Astrocyte (in vitro differentiated cells and primary cell): Measurements from ENCODE around the gene ZNF234. TPM values are rescaled to one million over a fixed set of nuclear protein-coding genes. Genes with fewer than 3 reads are reported as not detected.

Source experiments
- DNase-seq: peaks from one replicate; pipeline ENCODE4 v3.0.0-alpha.2; 2010; ENCODE audit warnings: low read depth
- FAIRE-seq: peaks from 2 replicates; lab custom pipeline; 2011; peaks lifted over from hg19 to GRCh38; lab: Jason Lieb, UNC
- H2AFZ ChIP-seq: 2 replicates; pipeline ENCODE4 v1.6.0; 2012; ENCODE audit warnings: low read depth, low read length, inconsistent platforms
- H3K27ac ChIP-seq: 2 replicates; pipeline ENCODE4 v1.5.1; 2011; ENCODE audit warnings: low read depth, low read length, inconsistent platforms
- H3K27me3 ChIP-seq: 2 replicates; pipeline ENCODE4 v1.6.0; 2011; ENCODE audit warnings: low read length, inconsistent platforms; ENCODE audit not compliant: insufficient read depth
- H3K36me3 ChIP-seq: 2 replicates; pipeline ENCODE4 v1.5.1; 2011; ENCODE audit warnings: low read length, inconsistent platforms; ENCODE audit not compliant: insufficient read depth
- H3K4me1 ChIP-seq: 2 replicates; pipeline ENCODE4 v1.5.1; 2011; ENCODE audit warnings: low read length, inconsistent platforms; ENCODE audit not compliant: insufficient read depth
- H3K4me2 ChIP-seq: 2 replicates; pipeline ENCODE4 v1.6.0; 2012; ENCODE audit warnings: low read length, inconsistent platforms
- H3K4me3 ChIP-seq: 2 replicates; pipeline ENCODE4 v1.5.1; 2011; ENCODE audit warnings: low read depth, mild to moderate bottlenecking, low read length, inconsistent platforms; ENCODE audit not compliant: insufficient read depth
- H3K79me2 ChIP-seq: 2 replicates; pipeline ENCODE4 v1.6.0; 2012; ENCODE audit warnings: mild to moderate bottlenecking, low read length, inconsistent platforms; ENCODE audit not compliant: insufficient read depth
- H3K9ac ChIP-seq: 2 replicates; pipeline ENCODE4 v1.6.0; 2012; ENCODE audit warnings: mild to moderate bottlenecking, low read length, inconsistent platforms
- H3K9me3 ChIP-seq: 2 replicates; pipeline ENCODE4 v1.5.1; 2012; ENCODE audit warnings: low read depth, mild to moderate bottlenecking, low read length, inconsistent platforms; ENCODE audit not compliant: insufficient read depth
- H4K20me1 ChIP-seq: 2 replicates; pipeline ENCODE4 v1.6.0; 2012; ENCODE audit warnings: low read length, inconsistent platforms; ENCODE audit not compliant: insufficient read depth
- H3K27ac Mint-ChIP-seq: one replicate; pipeline ENCODE4 v1.8.0; 2021; ENCODE audit warnings: mild to moderate bottlenecking, mixed read lengths; ENCODE audit not compliant: unreplicated experiment
- H3K27me3 Mint-ChIP-seq: one replicate; pipeline ENCODE4 v1.8.0; 2021; ENCODE audit warnings: low read depth, mixed read lengths; ENCODE audit not compliant: unreplicated experiment
- H3K36me3 Mint-ChIP-seq: one replicate; pipeline ENCODE4 v1.8.0; 2021; ENCODE audit warnings: low read depth, mixed read lengths; ENCODE audit not compliant: unreplicated experiment
- H3K4me1 Mint-ChIP-seq: one replicate; pipeline ENCODE4 v1.8.0; 2021; ENCODE audit warnings: low read depth, mixed read lengths; ENCODE audit not compliant: unreplicated experiment
- H3K4me3 Mint-ChIP-seq: one replicate; pipeline ENCODE4 v1.8.0; 2021; ENCODE audit warnings: mild to moderate bottlenecking, moderate library complexity, mixed read lengths; ENCODE audit not compliant: unreplicated experiment
- H3K9me3 Mint-ChIP-seq: one replicate; pipeline ENCODE4 v1.8.0; 2021; ENCODE audit warnings: mild to moderate bottlenecking, mixed read lengths; ENCODE audit not compliant: unreplicated experiment
- EZH2 ChIP-seq: IDR thresholded peaks from 2 replicates; pipeline ENCODE4 v1.6.1; 2012; ENCODE audit warnings: mild to moderate bottlenecking, low read length, inconsistent platforms; ENCODE audit not compliant: insufficient read depth
- total RNA-seq: library from RNA; stranded (reverse); gene quantifications from 2 replicates; pipeline ENCODE4 v1.2.1, GENCODE V29; 2021
- TF ChIP-seq, protein P1 (sequence below): IDR thresholded peaks from 2 replicates; pipeline ENCODE4 v1.5.1; 2011; ENCODE audit warnings: low read depth, mild to moderate bottlenecking, inconsistent platforms, low read length, moderate library complexity; ENCODE audit not compliant: insufficient read depth

The ZNF234 gene
- total RNA-seq, 1 donor from 2014 or later, result 11.6 TPM

- Histone ChIP-seq H3K27ac (peak overlapping the region; percentile 61), H3K4me2 (peak overlapping the region; percentile 85), H3K36me3 (peaks cover 10% of the 10 kb centered on the region), H4K20me1 (no peaks in the 10 kb centered on the region), H3K4me1 (peaks cover 5% of the 10 kb centered on the region), H3K9ac (peak overlapping the region; percentile 89), H3K27me3 (no peaks in the 10 kb centered on the region), H3K79me2 (peaks cover 19% of the 10 kb centered on the region), H3K9me3 (peaks cover 21% of the 10 kb centered on the region), H3K4me3 (peak overlapping the region; percentile 82), H2AFZ (peak overlapping the region; percentile 55)
- Mint-ChIP-seq H3K9me3 (peaks cover 14% of the 10 kb centered on the region), H3K36me3 (peaks cover 16% of the 10 kb centered on the region), H3K27me3 (no peaks in the 10 kb centered on the region), H3K4me1 (peaks cover 4% of the 10 kb centered on the region), H3K4me3 (peak overlapping the region; percentile 100), H3K27ac (peak overlapping the region; percentile 92)
- FAIRE-seq, result no peak
- peak; percentile 93 for DNase-seq
- TF ChIP-seq EZH2, result no peak
- TF ChIP-seq, protein P1, sequence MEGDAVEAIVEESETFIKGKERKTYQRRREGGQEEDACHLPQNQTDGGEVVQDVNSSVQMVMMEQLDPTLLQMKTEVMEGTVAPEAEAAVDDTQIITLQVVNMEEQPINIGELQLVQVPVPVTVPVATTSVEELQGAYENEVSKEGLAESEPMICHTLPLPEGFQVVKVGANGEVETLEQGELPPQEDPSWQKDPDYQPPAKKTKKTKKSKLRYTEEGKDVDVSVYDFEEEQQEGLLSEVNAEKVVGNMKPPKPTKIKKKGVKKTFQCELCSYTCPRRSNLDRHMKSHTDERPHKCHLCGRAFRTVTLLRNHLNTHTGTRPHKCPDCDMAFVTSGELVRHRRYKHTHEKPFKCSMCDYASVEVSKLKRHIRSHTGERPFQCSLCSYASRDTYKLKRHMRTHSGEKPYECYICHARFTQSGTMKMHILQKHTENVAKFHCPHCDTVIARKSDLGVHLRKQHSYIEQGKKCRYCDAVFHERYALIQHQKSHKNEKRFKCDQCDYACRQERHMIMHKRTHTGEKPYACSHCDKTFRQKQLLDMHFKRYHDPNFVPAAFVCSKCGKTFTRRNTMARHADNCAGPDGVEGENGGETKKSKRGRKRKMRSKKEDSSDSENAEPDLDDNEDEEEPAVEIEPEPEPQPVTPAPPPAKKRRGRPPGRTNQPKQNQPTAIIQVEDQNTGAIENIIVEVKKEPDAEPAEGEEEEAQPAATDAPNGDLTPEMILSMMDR, result no peak
Observed at GRCh38 chr19:44111910-44112463, 29.4 kb upstream of the ZNF234 start.

- H3K4me3 ChIP-seq, result peak overlapping the region; percentile 82
- H3K27me3 Mint-ChIP-seq, result no peaks in the 10 kb centered on the region
- H3K27ac ChIP-seq, result peak overlapping the region; percentile 61
- H3K79me2 ChIP-seq, result peaks cover 19% of the 10 kb centered on the region
- no peak for DNase-seq
- H3K4me1 Mint-ChIP-seq, result peaks cover 4% of the 10 kb centered on the region
- peak overlapping the region; percentile 89 for H3K9ac ChIP-seq
- H3K36me3 Mint-ChIP-seq, result peaks cover 13% of the 10 kb centered on the region
- FAIRE-seq, result no peak
- peak overlapping the region; percentile 72 for H2AFZ ChIP-seq
- no peaks in the 10 kb centered on the region for H4K20me1 ChIP-seq
- peak overlapping the region; percentile 100 for H3K4me3 Mint-ChIP-seq
- H3K9me3 ChIP-seq, result peaks cover 13% of the 10 kb centered on the region
- H3K4me1 ChIP-seq, result peaks cover 5% of the 10 kb centered on the region
- TF ChIP-seq EZH2, result no peak
- peaks cover 3% of the 10 kb centered on the region for H3K36me3 ChIP-seq
- H3K27me3 ChIP-seq, result no peaks in the 10 kb centered on the region
- peak overlapping the region; percentile 85 for H3K4me2 ChIP-seq
- peak overlapping the region; percentile 98 for H3K27ac Mint-ChIP-seq
- peaks cover 6% of the 10 kb centered on the region for H3K9me3 Mint-ChIP-seq
Observed at GRCh38 chr19:44112802-44113137, 28.6 kb upstream of the ZNF234 start.

- peak; percentile 91 for FAIRE-seq
- TF ChIP-seq, protein P1, result no peak
- no peak for TF ChIP-seq EZH2
Observed at GRCh38 chr19:44113138-44113783, 28.1 kb upstream of the ZNF234 start, which contains the start of gene ZNF225. Gene ZNF225 (plus strand): TSS chr19:44113399. CDS start chr19:44115828, 2,429 bp downstream.

More at GRCh38 chr19:44113138-44113783, 28.1 kb upstream of the ZNF234 start, which contains the start of gene ZNF225:
- peak within 1 kb of the TSS; percentile 89 for H3K9ac ChIP-seq
- H3K27ac ChIP-seq, result peak within 1 kb of the TSS; percentile 64
- H3K4me3 ChIP-seq, result peak within 1 kb of the TSS; percentile 82
- DNase-seq, result peak; percentile 98
- Mint-ChIP-seq H3K4me3 (peak within 1 kb of the TSS; percentile 100), H3K27me3 (no peaks in the 10 kb centered on the region), H3K9me3 (peaks cover 1% of the 10 kb centered on the region), H3K4me1 (peaks cover 4% of the 10 kb centered on the region), H3K27ac (peak within 1 kb of the TSS; percentile 98), H3K36me3 (peaks cover 11% of the 10 kb centered on the region)
- no peaks in the 10 kb centered on the region for H4K20me1 ChIP-seq
- peaks cover 4% of the 10 kb centered on the region for H3K36me3 ChIP-seq
- peaks cover 5% of the 10 kb centered on the region for H3K4me1 ChIP-seq
- H3K4me2 ChIP-seq, result peak within 1 kb of the TSS; percentile 85
- no peaks in the 10 kb centered on the region for H3K27me3 ChIP-seq
- H3K79me2 ChIP-seq, result peaks cover 19% of the 10 kb centered on the region
- peaks cover 8% of the 10 kb centered on the region for H3K9me3 ChIP-seq
- peak within 1 kb of the TSS; percentile 86 for H2AFZ ChIP-seq
